ENCODE data around the gene LMBR1L.

DNA sequence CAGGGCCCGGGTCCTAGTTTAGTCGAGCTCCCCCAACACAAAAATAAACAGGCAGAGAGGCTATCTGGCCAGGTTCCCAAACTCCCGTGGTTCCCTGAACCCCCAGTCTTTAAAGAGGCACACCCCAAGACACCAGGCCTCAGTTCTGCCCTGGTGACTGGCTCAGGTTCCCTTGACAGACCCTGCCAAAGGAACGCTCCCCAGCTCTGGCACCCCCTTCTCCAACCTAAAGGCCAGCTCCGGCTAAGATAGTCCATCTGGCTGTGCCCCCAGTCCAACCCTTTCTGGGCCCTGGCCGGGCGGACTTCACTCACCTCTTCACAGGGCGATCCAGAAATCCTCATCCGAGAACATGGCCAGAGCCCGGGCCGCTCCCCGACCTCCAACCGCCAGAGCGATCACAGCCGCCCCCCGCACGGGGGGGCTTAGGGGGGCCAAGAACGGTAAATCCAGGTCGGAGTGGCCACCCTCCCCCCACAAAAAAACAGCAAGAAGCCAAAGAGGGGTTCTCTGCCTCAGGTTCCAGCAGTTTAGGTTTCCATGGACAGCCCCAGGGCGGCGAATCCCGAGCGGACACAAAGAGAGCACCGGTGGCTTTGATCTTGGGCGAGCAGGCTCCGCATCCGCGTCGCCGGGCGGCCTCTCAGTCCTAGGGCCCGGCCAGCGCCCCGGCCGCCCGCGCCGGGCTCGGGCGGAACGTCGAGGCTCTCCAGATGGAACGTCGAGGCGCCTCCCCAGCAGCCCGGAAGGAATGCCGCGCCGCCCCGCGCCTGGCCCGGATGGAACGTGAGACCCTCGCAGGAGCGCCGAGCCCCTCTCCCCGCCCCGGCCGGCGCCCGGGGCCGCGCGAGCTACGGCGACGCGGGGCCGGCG lies 51.1 kb downstream of the LMBR1L start:
- TF ChIP-seq POLR2A (IDR thresholded peaks at IDR 0.05) = no peak
- TF ChIP-seq, protein P1, sequence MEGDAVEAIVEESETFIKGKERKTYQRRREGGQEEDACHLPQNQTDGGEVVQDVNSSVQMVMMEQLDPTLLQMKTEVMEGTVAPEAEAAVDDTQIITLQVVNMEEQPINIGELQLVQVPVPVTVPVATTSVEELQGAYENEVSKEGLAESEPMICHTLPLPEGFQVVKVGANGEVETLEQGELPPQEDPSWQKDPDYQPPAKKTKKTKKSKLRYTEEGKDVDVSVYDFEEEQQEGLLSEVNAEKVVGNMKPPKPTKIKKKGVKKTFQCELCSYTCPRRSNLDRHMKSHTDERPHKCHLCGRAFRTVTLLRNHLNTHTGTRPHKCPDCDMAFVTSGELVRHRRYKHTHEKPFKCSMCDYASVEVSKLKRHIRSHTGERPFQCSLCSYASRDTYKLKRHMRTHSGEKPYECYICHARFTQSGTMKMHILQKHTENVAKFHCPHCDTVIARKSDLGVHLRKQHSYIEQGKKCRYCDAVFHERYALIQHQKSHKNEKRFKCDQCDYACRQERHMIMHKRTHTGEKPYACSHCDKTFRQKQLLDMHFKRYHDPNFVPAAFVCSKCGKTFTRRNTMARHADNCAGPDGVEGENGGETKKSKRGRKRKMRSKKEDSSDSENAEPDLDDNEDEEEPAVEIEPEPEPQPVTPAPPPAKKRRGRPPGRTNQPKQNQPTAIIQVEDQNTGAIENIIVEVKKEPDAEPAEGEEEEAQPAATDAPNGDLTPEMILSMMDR (IDR thresholded peaks at IDR 0.05) = no peak
